Activated naive CD4-positive, alpha-beta T cell treated with anti-CD3 and anti-CD28 coated beads, Interleukin-2, amount 50 U/mL, for 16 hours (primary cell): ENCODE data around the gene SELP.

ENCODE experiments used
- DNase-seq: peaks from one replicate; pipeline ENCODE4 v3.0.0-alpha.2; 2020

SELP gene

DNA sequence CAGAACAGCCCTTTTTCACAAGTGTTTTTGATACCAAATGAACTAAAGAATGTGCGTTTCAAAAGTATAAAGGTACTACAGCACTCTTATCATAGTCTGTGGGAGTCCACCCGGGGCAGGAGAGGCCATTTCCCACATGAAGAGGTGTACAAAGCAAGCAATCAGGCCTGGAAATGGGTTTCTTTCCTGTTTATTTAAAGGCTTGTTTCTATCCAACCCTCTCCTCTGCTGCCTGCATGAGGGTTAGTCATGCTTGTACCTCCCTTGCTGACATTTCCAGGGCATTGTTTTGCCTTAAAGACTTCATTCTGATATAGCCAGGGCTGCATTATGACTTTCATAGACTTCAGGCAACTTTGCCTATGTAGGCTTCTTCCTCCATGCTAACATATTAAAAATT, 11.6 kb downstream of the SELP start:
- DNase-seq: no peak

DNA sequence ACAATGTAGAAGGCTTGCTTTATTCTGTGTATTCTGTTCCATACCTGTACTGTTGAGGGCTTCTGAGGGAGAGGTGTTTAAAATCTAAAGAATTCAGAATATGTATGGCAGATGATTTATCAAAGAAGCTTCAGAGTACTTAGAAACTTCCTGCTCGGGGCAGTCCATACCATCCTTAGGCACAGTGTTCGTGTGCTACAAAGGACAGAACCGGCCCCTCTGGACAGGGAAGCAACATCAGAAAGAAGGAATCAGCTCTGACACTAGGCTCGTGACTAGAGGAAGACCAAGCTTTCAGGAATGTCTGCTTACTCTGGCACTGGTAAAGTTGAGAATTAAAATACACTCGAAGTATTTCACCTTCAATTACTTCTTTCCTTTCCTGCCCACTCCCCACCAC, 14.1 kb downstream of the SELP start:
- no peak for DNase-seq

DNA sequence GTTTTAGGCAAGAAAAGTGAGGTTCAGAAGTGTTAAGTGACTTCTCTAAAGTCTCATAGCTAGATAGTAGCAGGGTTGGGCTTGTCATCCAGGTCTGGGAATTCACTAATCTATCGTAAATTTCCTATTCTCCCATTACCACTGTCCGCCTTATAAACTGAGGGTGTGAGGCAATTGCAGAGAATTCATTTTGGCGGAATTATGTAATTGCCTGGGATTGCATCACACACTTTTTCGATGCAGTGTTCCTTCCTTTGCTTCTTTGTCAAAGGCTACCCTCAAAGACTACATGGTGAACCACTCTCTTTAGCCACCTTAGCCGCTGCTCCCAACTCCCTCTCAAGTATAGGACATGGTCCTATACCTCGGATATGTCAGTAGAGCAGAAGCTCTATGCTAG, 19.1 kb downstream of the SELP start:
- no peak for DNase-seq

DNA sequence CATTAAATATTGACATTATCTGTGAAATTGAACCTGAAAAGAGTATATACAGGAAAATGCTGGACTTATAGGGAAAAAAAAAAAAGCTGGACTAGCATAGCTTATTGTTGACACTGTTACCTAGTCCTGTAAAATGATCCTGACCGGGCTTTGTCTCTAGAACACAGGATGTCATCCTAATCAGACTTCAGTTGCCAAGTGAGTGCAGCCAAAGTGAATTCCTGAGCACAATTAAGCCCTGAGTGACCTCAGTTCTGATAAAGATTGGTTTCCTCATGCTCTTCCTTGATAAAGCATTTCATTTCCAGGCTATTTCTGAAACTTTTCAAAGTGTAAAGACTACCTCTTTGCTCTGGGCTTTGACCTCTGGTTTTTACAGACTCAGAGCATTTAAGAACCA, 19.8 kb downstream of the SELP start:
- DNase-seq: no peak

DNA sequence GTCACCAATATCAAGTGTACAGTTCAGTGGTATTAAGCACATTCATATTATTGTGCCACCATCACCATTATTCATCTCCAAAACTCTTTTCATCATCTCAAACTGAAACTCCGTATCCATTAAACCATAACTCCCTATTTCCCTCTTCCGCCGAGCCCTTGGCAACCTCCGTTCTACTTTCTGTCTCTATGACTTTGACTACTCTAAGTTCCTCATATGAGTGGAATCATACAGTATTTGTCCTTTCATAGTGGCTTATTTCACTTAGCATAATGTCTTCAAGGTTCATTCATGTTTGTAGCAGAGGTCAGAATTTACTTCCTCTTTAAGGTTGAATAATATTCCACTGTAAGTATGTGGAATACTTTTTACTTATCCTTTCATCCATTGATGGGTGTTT, 21.7 kb downstream of the SELP start:
- no peak for DNase-seq

DNA sequence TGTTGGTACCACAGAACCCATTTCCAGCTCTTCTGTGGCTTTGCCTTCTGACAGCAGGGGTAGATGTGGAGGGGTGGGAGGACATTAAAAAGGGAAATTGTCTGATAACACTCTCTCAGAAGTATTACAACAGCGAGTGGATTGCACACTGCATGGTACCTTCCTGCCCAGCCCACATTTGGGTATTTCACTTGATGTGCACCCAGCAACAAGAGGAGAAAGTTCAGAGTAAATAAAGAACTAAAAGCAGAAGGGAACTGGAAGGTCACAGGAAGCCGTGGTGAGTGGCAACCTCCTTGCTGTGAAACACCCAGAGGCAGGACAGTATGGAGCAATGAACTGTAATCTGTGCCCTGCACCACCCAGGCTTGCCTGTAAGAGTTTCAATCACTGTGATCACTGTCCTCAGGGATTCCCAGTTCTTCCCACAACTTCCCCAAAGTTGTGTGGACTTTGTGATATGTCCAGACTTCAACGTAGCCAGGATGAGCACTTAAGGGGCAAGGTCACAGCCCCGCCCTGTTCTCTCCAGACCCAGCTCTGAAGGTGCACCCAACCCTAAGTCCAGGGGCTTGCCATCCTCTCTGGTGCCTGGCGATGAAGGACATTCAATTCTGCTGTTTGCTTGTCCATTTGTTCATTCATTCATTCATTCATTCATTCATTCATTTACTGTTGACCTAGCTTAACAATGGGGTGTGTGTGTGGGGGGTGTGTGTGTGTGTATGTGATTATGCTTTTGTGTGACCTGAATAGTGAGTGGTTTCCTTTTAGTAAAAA, 25.0 kb downstream of the SELP start:
- DNase-seq: peak; percentile 14

DNA sequence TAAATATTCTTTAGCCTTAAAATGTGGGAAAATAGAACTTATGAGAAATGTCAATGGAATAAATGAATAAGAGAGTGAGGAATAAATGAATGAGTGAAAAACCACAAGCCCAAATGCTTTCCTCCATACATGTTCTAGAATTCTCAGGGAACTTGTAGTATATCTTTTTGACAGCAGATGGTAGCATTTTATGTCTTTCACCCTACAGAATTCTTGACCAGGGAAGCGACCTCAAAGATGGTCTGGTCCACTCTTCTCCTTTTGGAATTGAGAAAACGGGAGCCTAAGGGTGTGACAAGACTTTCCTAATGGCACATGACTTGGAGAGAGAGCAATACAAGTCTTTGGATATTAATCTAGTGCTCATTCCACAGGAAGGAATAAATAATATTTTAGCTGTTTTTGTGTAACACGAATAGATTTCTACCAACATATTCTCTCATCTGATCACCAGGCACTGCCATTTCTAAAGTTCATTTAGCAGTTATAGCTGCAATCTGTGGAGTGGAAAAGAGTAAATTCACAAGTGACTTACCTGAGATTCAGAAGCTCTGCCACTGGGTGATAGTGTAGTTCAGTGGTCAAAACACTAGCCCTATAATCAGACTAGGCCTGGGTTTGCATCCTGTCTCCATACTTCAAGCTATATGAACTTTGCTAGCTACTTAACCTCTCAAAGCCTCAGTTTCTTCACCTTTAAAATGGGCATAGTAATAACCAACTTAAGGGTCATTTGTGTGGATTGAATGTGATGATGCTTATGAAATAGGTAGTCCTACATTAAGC, 28.6 kb downstream of the SELP start:
- DNase-seq: no peak

DNA sequence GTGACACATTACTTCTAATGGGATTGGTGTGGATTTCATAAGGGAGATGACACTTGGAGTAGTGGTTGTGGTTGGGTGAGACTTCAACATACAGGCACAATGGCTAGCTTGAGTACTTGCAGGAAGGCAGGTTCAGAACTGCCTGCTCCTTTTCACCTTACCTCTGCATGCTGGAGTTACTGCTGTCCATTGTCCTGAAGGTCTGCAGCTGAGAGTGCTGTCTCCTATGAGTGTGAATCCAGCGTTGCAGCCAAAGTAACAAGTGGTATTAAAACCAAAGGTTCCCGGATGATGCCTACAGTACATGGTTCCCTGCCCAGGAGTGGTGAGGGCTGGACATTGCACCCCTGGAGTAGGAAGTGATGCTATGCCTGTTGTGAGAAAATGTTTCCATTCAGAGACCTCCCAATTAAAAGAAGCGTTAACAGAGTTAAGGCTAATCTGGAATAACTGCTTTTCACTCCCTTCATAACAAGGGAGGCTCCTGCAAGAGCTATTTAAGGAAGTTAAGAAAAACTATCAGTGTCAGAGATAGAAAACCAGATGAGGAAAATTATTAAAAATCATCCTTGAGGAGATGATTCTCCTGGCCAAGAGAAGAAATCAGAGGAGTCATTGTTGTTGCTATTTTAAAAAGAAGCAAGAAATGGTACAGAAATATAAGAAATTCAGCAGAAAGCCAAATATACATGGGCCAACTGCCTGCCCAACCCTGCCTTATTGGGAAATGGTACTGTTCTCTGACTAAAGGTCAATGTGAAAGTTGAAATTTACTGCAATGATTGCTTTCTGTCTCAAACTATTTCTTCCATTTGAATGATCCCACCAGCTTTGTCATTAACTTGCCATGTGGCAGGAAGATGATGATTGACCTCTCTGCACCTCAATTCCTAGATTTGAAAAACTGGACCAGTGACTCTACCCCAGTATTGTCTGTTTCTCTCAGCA, 33.9 kb downstream of the SELP start:
- DNase-seq: no peak

DNA sequence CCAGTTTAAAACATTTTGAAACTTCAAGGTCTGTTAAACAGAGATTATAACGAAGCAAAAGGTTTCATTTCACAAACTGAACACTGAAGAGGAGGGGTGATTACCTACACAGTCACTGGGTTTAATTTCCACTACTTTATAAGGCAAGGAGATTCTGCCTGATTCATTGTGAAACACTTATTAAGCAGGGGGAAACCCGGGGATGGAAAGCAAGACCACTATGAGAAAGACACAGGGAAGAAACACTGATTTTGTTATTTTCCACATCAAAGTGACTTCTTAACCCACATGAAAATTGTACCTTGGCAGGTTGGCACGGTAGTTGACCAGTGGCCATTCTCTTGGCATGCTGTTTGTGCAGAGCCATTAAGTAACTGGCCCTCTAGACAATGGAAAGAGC, 35.5 kb downstream of the SELP start:
- DNase-seq: peak; percentile 27

DNA sequence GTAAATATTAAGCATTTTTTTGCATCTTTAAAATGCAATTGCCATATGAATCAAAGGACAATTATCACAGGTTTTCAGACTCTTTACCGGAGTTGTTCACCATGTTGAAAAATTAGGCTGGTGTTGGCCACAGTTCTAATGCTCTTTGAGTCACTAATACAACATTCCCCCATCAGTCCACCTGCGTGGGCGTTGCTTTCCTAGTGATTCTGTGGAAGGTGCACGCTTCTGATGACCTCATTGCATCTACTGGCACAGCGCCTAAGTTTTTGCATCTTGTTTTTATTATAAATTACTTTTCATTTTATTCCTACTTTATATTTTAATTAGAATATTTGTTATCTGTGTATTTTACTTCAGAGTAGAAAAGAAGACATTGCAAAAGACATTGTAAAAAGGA, 39.0 kb downstream of the SELP start:
- no peak for DNase-seq

DNA sequence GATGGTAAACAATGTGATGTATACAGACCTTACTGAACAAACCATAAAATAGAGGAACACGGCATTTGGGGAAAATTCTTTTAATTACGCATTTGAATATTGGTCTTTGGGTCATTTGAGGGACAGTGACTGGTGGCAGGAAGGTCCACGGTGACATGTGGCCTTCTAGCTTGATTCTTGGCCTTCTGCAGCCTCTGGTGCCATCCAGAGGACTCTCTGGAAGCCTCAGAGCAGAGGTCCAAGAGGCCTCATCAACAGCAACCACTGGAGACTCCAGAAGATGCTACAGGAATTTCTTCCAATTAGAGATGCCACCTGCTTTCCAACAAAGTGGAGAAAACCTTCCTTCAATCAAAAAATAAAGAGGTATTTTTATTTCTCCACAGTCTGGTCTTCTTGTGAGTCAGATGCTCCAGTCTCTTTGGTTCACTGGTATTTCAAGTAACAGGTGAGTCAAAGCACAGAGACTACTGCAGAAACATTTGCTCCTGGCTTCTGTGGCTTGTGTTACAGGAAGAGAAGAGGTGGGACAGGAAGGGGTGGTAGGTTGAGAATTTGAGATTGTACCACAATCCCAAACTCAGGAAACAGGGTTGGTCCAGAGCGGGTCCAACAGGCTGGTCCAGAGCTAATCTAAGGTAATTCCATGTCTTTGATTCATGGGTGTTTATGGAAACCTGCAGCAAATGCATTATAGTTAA, 41.0 kb downstream of the SELP start:
- DNase-seq: no peak

DNA sequence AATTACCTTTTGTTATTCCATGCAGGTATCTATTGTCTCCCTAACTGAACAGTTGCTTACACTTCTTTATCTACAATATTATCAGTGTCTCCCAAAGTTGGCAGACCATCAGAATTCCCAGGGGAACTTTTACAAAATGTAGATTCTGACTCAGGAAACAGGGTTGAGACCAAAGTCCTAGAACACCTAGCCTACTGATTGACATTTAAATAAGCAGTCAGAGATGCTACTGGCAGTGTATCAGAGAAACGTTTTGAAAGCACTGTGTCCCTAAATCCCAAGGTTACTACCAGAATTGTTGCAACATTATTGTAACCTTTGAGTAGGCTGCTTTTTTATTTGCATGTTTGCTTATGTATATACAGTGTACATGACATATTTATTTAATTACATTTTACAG, 41.8 kb downstream of the SELP start:
- DNase-seq: no peak

DNA sequence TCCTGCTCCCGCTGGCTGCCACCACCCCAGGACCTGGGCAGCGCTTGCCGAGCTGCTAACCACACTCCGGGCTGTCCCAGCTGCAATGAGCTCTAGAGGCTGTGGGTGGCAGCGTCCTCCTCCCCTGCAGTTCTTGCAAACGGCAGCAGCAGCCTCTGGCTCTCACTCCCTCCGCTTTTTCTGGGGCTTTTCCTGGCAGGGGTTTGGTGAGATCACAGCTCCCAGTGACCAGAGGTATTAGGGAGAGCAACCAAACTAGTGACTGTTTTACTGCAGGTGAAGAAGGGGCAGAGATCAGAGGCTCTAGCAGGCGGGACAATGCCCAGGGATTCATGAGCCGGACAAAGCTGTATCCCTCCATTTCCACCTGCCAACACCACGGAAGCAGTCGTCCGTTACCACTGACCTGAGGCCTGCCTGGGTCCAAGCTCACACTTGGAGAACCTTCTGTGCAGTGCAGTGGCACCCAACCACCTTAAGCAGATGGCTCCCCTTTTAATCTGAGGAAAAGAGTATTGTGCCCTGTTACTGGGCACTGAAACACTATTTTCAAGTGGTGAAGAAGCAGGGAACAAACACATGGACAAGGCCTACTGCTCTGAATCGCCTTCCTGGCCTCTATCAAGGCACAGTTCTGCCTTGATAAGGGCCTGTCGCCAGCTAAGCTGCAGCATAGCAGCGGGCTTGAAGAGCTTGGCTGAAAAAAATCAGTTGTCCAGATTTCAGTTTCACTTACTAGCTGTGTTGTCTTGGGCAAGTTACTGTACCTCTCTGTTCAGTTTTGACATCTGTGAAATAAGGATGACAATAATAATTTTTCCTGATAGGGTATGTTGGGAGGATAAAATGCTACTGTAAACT, 43.3 kb downstream of the SELP start, which contains the start of gene F5:
F5 (minus strand) TSS at position 87 of the 861 bp plus-strand sequence. CDS start 95 bp downstream, outside the sequence.
- DNase-seq: peak; percentile 81

DNA sequence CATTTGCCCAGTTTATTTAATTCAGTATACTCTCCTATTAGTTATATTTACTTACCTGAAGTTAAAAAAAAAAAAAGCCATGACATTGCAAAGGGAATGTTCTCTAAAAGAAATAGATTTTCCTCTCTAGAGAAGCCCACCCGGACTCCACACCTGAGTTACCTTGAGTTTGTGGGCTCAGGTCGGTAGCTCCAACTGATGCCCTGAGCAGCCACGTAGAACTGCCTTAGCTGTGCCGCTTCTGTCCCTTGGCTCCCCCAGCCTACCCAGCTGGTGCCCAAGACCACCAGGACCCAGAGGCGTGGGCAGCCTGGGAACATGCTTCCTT, 43.9 kb downstream of the SELP start:
- no peak for DNase-seq

DNA sequence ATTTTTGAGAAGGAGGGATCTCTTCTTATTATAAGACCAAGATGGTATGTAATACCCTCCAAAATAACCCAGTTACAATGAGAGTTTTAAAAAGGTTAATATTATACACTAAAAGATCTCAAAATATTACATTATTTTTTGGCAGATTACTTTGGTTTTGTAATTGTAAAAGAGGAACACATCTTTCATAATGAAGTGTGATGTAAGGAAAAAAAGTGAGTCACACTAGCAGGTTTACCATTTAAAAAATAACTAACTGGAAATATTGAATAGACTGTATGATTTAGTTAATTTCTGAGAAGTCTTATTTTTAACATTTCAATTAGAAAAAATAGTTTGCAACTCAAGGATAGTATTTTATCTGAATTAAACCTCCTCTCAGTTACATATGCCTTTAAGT, 44.7 kb downstream of the SELP start:
- DNase-seq: no peak

DNA sequence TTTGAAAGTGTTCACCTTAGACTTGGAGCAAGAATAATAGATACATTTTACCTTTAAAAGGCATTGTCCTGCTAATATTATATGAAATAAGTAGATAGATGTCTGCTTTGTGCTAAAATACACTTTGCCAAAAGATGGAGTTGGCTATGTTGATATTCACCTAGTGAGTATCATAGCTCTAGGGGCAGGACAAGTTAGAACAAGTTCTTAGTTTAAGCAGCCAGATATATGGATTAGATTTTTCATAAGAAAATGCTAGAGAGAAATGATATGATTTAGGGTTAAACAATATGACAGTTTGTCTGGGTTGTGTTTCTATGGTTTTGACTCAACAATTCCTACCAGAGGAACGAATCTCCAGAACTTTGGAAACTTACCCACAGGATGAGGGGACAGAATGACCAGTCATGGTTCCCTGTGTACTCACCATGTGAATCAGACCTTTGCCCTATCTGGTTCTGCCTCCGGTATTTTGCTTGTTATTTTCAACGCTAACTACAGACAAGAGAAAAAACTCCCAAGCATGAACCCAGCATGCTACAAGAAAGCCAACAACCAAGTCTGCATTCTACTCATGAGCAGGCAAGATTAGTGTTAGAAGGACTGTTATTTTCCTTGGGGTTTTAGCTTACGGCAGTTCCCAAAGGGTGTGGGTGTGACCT, 45.3 kb downstream of the SELP start:
- peak; percentile 19 for DNase-seq

DNA sequence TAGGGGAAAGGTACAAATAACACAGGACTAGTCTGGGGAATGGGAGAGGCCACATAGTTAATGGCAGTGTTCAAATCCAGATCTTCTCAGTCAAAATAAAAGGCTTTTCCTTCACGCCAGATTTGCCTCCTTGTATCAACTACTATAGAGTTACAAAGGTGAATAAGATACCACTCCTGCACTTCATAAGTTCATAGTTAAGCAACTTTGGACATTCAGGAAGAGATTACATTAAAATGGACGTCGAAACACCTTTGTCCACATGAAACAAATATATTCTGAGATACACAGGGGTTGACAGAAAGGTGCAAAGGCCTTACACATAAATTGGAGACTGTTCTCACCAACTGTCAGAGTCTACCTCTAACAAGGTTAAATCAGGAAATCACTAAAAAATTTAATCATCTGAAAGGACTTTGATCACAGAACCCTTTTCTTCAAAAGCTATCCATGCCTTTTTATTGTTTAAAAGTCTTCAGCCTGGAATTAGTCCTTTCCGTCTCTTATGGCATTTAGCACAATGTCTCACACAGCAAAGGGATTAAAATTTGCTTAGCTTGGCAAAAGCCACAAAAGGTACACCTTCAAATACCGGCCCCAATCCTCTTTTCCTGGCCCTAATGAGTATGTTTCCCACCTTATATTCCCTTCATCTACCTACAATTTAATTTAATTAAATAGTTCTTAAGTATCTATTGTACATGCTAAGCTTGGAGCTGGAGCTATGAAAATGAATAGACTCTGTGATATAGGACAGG, 51.8 kb downstream of the SELP start:
- DNase-seq: no peak

DNA sequence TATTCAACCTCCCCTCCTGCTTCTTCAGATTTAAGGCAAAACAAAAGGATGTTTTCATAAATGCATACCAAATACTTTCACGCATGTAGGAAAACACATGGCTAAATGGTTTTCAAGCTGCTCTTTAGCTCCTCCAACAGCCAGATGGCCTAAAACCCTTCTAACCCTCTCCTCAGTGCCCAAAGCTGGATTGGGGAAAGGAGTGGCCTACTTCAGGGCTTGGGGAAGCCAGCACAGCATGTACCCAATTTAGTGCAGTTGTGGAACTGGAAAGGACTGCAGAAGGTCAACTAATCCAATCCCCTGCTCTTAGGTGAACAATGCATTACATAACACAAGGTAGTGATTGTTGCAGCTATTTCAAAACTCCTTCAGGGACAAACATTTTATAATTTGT, 53.0 kb downstream of the SELP start:
- DNase-seq: no peak

DNA sequence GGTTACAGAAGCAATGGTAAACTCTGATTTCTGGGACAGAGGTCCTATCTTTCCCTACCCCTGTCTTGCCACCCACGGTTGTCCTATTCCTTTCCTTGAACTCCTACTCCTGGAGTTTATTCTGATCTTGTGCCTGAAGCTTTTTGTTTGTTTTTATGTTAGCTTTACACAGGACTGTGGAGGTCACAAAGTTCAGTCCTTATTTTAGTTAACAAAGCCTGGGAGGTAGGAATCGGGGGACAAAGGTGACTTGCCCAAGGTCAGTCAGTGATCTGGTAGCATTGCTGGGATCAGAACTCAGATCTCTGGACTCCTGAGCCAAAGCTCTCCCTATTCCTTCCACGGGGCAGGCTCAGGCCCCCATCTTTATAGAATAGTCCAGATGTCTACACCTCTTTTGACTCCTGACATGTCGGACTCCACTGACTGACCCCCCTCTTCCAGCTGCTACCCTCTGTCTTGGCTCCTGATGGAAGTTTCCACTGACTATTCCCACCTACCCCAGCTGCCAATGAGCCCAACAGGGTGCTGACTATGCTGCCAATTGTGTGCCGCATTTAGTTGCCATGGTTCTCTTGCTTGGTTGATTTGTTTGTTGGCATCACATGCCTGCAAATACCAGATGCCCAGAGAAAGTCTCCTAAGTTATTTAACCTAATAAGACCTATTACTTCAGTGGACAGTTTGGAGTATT, 53.5 kb downstream of the SELP start:
- no peak for DNase-seq

DNA sequence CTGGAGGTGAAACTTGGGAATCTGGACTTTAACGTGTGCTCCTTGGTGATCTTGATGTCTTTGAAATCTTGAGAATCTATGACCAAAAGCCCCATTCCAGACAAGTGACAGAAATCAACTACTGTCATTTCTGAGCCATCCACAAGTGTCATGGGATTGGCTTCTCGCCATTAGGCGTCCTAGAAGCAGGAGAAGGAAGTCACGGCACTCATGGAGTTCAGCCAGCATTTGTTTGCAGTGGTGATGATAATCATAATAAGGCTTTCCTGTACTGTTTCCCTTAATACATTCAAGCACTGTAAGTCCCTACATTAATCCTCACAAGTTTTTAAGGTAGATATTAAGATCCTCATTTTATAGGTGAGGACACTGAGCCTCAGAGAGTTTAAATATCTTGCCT, 55.6 kb downstream of the SELP start:
- DNase-seq: no peak
